MCF 10A (cell line): ENCODE data around the gene HPCA. TPM values are rescaled to one million over a fixed set of nuclear protein-coding genes. Genes with fewer than 3 reads are reported as not detected.

Experiments used
- BruUV-seq: library from RNA; stranded (reverse); fragments of 400-500 nt; replicated peaks from 2 replicates; lab custom pipeline; 2021; lab: Mats Ljungman, UMichigan
- CTCF ChIA-PET: fragments of 300-600 bp; sonication (Branson Sonifier 250); formaldehyde crosslinking; extraction: SDS; loops from one replicate; lab custom pipeline; 2021; ENCODE audit warnings: antibody characterized with exemption, inconsistent platforms; lab: Yijun Ruan, JAX
- POLR2A ChIA-PET: fragments of 300-600, 350-650 bp; sonication (Branson Sonifier 250); formaldehyde crosslinking; extraction: SDS; loops from one replicate; lab custom pipeline; 2020; ENCODE audit warnings: antibody characterized with exemption, inconsistent platforms; lab: Yijun Ruan, JAX
- DNase-seq: peaks from one replicate; pipeline ENCODE4 v3.0.0-alpha.2; 2018; ENCODE audit not compliant: unreplicated experiment
- H3K27ac Mint-ChIP-seq: one replicate; pipeline ENCODE4 v1.8.0; 2022; ENCODE audit warnings: mild to moderate bottlenecking, low read depth, mixed read lengths; ENCODE audit not compliant: unreplicated experiment
- H3K27me3 Mint-ChIP-seq: one replicate; pipeline ENCODE4 v1.8.0; 2022; ENCODE audit warnings: mixed read lengths; ENCODE audit not compliant: insufficient read depth, unreplicated experiment
- H3K36me3 Mint-ChIP-seq: one replicate; pipeline ENCODE4 v1.8.0; 2022; ENCODE audit warnings: mild to moderate bottlenecking, moderate library complexity, mixed read lengths; ENCODE audit not compliant: insufficient read depth, unreplicated experiment
- H3K4me1 Mint-ChIP-seq: one replicate; pipeline ENCODE4 v1.8.0; 2022; ENCODE audit warnings: mixed read lengths; ENCODE audit not compliant: insufficient read depth, unreplicated experiment
- H3K4me3 Mint-ChIP-seq: one replicate; pipeline ENCODE4 v1.8.0; 2022; ENCODE audit warnings: mild to moderate bottlenecking, moderate library complexity, mixed read lengths; ENCODE audit not compliant: unreplicated experiment
- H3K9me3 Mint-ChIP-seq: one replicate; pipeline ENCODE4 v1.8.0; 2022; ENCODE audit warnings: mixed read lengths; ENCODE audit not compliant: unreplicated experiment
- intact Hi-C: fragments of 100-400 bp; cut with micrococcal nuclease; formaldehyde crosslinking; loops from 2 replicates; pipeline ENCODE4 v1.14.1; 2022
- total RNA-seq: library from RNA; stranded (reverse); gene quantifications from 2 replicates; pipeline ENCODE4 v1.2.3, GENCODE V29; 2022
- TF ChIP-seq, protein P1 (sequence below): fragments of 200-600 bp; IDR thresholded peaks from one replicate; pipeline ENCODE4 v1.8.0; 2022; ENCODE audit warnings: antibody characterized with exemption, mild to moderate bottlenecking; ENCODE audit not compliant: unreplicated experiment

The HPCA gene
- total RNA-seq, 1 experiment from 2014 or later, result not detected

- no TSS peak for BruUV-seq
- POLR2A ChIA-PET, result no interaction called here
- intact Hi-C loops, result no loop called here
Observed at GRCh38 chr1:32888677-32889420, 2.6 kb downstream of the HPCA start.

DNA sequence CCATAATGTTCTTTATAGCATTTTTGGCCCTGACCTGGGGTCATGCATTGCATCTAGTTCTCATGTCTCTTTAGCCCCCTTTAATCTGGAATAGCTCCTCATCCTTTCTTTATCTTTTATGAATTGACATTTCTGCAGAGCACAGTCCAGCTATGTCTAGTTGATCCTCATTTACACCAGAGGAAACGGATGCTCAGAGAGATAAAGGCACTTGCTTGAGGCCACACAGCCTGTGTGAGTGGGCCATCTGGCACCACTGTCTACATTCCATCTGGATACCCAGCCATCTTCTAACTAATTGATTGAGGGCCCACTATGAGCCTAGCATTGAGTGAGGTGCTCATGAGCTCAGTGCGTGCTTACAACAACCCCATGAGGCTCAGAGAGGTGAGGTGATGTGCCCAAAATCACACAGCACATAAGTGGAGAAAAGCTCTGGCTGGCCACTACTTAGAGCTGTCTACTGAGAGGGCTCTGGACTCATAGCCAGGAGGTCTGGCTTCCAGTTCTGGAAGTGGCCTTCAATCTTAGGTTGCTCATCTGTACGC, 3.5 kb downstream of the HPCA start:
- ChIA-PET CTCF (interaction anchor here (0.6 to 1.0 kb wide), 4 partner anchors 11 to 370 kb away, joined by 3 to 4 read pairs (median 3); no protein-coding TSS in a partner anchor), POLR2A (interaction anchor here (0.6 kb wide), 1 partner anchor 196 kb away, joined by 3 read pairs; no protein-coding TSS in a partner anchor)
- peaks cover 66% of the 10 kb centered on the region for H3K27me3 Mint-ChIP-seq
- intact Hi-C loops, result no loop called here
- no peak overlapping the region for H3K4me3 Mint-ChIP-seq
- H3K27ac Mint-ChIP-seq, result no peak overlapping the region
- DNase-seq, result no peak
- H3K4me1 Mint-ChIP-seq, result no peaks in the 10 kb centered on the region
- H3K9me3 Mint-ChIP-seq, result no peaks in the 10 kb centered on the region
- TF ChIP-seq, protein P1, sequence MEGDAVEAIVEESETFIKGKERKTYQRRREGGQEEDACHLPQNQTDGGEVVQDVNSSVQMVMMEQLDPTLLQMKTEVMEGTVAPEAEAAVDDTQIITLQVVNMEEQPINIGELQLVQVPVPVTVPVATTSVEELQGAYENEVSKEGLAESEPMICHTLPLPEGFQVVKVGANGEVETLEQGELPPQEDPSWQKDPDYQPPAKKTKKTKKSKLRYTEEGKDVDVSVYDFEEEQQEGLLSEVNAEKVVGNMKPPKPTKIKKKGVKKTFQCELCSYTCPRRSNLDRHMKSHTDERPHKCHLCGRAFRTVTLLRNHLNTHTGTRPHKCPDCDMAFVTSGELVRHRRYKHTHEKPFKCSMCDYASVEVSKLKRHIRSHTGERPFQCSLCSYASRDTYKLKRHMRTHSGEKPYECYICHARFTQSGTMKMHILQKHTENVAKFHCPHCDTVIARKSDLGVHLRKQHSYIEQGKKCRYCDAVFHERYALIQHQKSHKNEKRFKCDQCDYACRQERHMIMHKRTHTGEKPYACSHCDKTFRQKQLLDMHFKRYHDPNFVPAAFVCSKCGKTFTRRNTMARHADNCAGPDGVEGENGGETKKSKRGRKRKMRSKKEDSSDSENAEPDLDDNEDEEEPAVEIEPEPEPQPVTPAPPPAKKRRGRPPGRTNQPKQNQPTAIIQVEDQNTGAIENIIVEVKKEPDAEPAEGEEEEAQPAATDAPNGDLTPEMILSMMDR, result no peak
- H3K36me3 Mint-ChIP-seq, result no peaks in the 10 kb centered on the region
- no TSS peak for BruUV-seq

More at GRCh38 chr1:32888677-32889420, 2.6 kb downstream of the HPCA start:
- Mint-ChIP-seq H3K4me3 (no peak overlapping the region), H3K4me1 (no peaks in the 10 kb centered on the region), H3K27ac (no peak overlapping the region), H3K36me3 (no peaks in the 10 kb centered on the region), H3K27me3 (peaks cover 73% of the 10 kb centered on the region), H3K9me3 (no peaks in the 10 kb centered on the region)
- TF ChIP-seq, protein P1, result no peak
- CTCF ChIA-PET, result interaction anchor here (0.6 to 0.9 kb wide), 3 partner anchors 16 to 369 kb away, joined by 3 read pairs; no protein-coding TSS in a partner anchor
- DNase-seq, result no peak

- BruUV-seq, result no TSS peak
- no peak overlapping the region for H3K4me3 Mint-ChIP-seq
- no peaks in the 10 kb centered on the region for H3K4me1 Mint-ChIP-seq
- ChIA-PET CTCF (interaction anchor here (0.7 to 1.0 kb wide), 2 partner anchors 196 to 394 kb away, joined by 3 to 4 read pairs; no protein-coding TSS in a partner anchor), POLR2A (interaction anchor here (0.6 kb wide), 1 partner anchor 197 kb away, joined by 3 read pairs; no protein-coding TSS in a partner anchor)
- H3K36me3 Mint-ChIP-seq, result no peaks in the 10 kb centered on the region
- TF ChIP-seq, protein P1, result no peak
- intact Hi-C loops, result no loop called here
- no peaks in the 10 kb centered on the region for H3K9me3 Mint-ChIP-seq
- DNase-seq, result no peak
- H3K27ac Mint-ChIP-seq, result no peak overlapping the region
- peaks cover 57% of the 10 kb centered on the region for H3K27me3 Mint-ChIP-seq
Observed at GRCh38 chr1:32890516-32891240, 4.4 kb downstream of the HPCA start.

- H3K9me3 Mint-ChIP-seq, result no peaks in the 10 kb centered on the region
- H3K4me3 Mint-ChIP-seq, result no peak overlapping the region
- TF ChIP-seq, protein P1, result no peak
- ChIA-PET CTCF (no interaction called here), POLR2A (no interaction called here)
- H3K27me3 Mint-ChIP-seq, result peaks cover 55% of the 10 kb centered on the region
- no peak for DNase-seq
- H3K4me1 Mint-ChIP-seq, result no peaks in the 10 kb centered on the region
- no peak overlapping the region for H3K27ac Mint-ChIP-seq
- no TSS peak for BruUV-seq
- intact Hi-C loops, result no loop called here
- no peaks in the 10 kb centered on the region for H3K36me3 Mint-ChIP-seq
Observed at GRCh38 chr1:32891241-32891570, 4.9 kb downstream of the HPCA start.
